IPS-18a (cell line): Measurements from ENCODE around the gene DYNLRB1.

Source experiments
- H3K27ac ChIP-seq: one replicate; pipeline ENCODE4 v1.5.1; 2013; ENCODE audit warnings: low read length
- H3K27me3 ChIP-seq: one replicate; pipeline ENCODE4 v1.6.1; 2013; ENCODE audit warnings: mild to moderate bottlenecking, low read length; ENCODE audit not compliant: control insufficient read depth, insufficient read depth
- H3K36me3 ChIP-seq: one replicate; pipeline ENCODE4 v1.6.1; 2013; ENCODE audit warnings: low read depth, low read length; ENCODE audit not compliant: control insufficient read depth
- H3K4me1 ChIP-seq: one replicate; pipeline ENCODE4 v1.6.1; 2013; ENCODE audit warnings: low read depth, low read length; ENCODE audit not compliant: control insufficient read depth
- H3K4me3 ChIP-seq: one replicate; pipeline ENCODE4 v1.5.1; 2013; ENCODE audit warnings: low read length
- H3K9ac ChIP-seq: one replicate; pipeline ENCODE4 v1.6.1; 2013; ENCODE audit warnings: mild to moderate bottlenecking, low read length, moderate library complexity
- H3K9me3 ChIP-seq: one replicate; pipeline ENCODE4 v1.6.1; 2013; ENCODE audit warnings: low read depth, low read length; ENCODE audit not compliant: control insufficient read depth

DYNLRB1 gene

GRCh38 chr20:34577061-34577460 lies 60.8 kb downstream of the DYNLRB1 start:
- Histone ChIP-seq H3K27ac (no peak overlapping the region), H3K4me3 (no peak overlapping the region), H3K9ac (no peak overlapping the region), H3K9me3 (no peaks in the 10 kb centered on the region), H3K27me3 (no peaks in the 10 kb centered on the region), H3K36me3 (peaks cover 6% of the 10 kb centered on the region), H3K4me1 (no peaks in the 10 kb centered on the region)

GRCh38 chr20:34578025-34578424 lies 61.8 kb downstream of the DYNLRB1 start:
- H3K4me1 ChIP-seq = no peaks in the 10 kb centered on the region

GRCh38 chr20:34578521-34578920 lies 62.3 kb downstream of the DYNLRB1 start:
- H3K27ac ChIP-seq = no peak overlapping the region
- peaks cover 6% of the 10 kb centered on the region for H3K36me3 ChIP-seq
- no peak overlapping the region for H3K9ac ChIP-seq

More at GRCh38 chr20:34578025-34578424, 61.8 kb downstream of the DYNLRB1 start:
- no peak overlapping the region for H3K9ac ChIP-seq
- no peaks in the 10 kb centered on the region for H3K9me3 ChIP-seq
- no peak overlapping the region for H3K4me3 ChIP-seq
- no peaks in the 10 kb centered on the region for H3K27me3 ChIP-seq
- no peak overlapping the region for H3K27ac ChIP-seq
- peaks cover 6% of the 10 kb centered on the region for H3K36me3 ChIP-seq

GRCh38 chr20:34579191-34579978 lies 63.2 kb downstream of the DYNLRB1 start:
- Histone ChIP-seq H3K36me3 (peaks cover 11% of the 10 kb centered on the region), H3K9ac (no peak overlapping the region), H3K9me3 (no peaks in the 10 kb centered on the region), H3K4me1 (no peaks in the 10 kb centered on the region), H3K4me3 (no peak overlapping the region), H3K27me3 (no peaks in the 10 kb centered on the region), H3K27ac (no peak overlapping the region)

More at GRCh38 chr20:34578521-34578920, 62.3 kb downstream of the DYNLRB1 start:
- H3K9me3 ChIP-seq = no peaks in the 10 kb centered on the region
- H3K4me1 ChIP-seq = no peaks in the 10 kb centered on the region
- no peaks in the 10 kb centered on the region for H3K27me3 ChIP-seq
- H3K4me3 ChIP-seq = no peak overlapping the region

- Histone ChIP-seq H3K4me1 (no peaks in the 10 kb centered on the region), H3K4me3 (no peak overlapping the region), H3K9ac (no peak overlapping the region), H3K9me3 (no peaks in the 10 kb centered on the region), H3K27ac (no peak overlapping the region), H3K36me3 (peaks cover 8% of the 10 kb centered on the region), H3K27me3 (no peaks in the 10 kb centered on the region)
Measured at GRCh38 chr20:34579979-34580940, 64.0 kb downstream of the DYNLRB1 start.

- Histone ChIP-seq H3K9ac (no peak overlapping the region), H3K4me1 (no peaks in the 10 kb centered on the region), H3K27me3 (no peaks in the 10 kb centered on the region), H3K4me3 (no peak overlapping the region), H3K27ac (no peak overlapping the region), H3K36me3 (peaks cover 8% of the 10 kb centered on the region), H3K9me3 (no peaks in the 10 kb centered on the region)
Measured at GRCh38 chr20:34581341-34582184, 65.3 kb downstream of the DYNLRB1 start.

GRCh38 chr20:34582221-34582620 lies 66.0 kb downstream of the DYNLRB1 start:
- Histone ChIP-seq H3K27me3 (no peaks in the 10 kb centered on the region), H3K27ac (no peak overlapping the region), H3K4me3 (no peak overlapping the region), H3K9me3 (no peaks in the 10 kb centered on the region), H3K9ac (no peak overlapping the region), H3K4me1 (no peaks in the 10 kb centered on the region), H3K36me3 (peaks cover 8% of the 10 kb centered on the region)

- H3K27ac ChIP-seq = no peak overlapping the region
- H3K27me3 ChIP-seq = no peaks in the 10 kb centered on the region
- H3K4me1 ChIP-seq = no peaks in the 10 kb centered on the region
- no peaks in the 10 kb centered on the region for H3K9me3 ChIP-seq
- no peak overlapping the region for H3K9ac ChIP-seq
- H3K4me3 ChIP-seq = no peak overlapping the region
- peaks cover 8% of the 10 kb centered on the region for H3K36me3 ChIP-seq
Measured at GRCh38 chr20:34582911-34583310, 66.7 kb downstream of the DYNLRB1 start.

GRCh38 chr20:34583544-34583943 lies 67.3 kb downstream of the DYNLRB1 start:
- no peaks in the 10 kb centered on the region for H3K4me1 ChIP-seq
- H3K9ac ChIP-seq = no peak overlapping the region
- H3K9me3 ChIP-seq = no peaks in the 10 kb centered on the region
- H3K27ac ChIP-seq = no peak overlapping the region
- H3K4me3 ChIP-seq = no peak overlapping the region
- peaks cover 8% of the 10 kb centered on the region for H3K36me3 ChIP-seq
- no peaks in the 10 kb centered on the region for H3K27me3 ChIP-seq

GRCh38 chr20:34585019-34585418 lies 68.8 kb downstream of the DYNLRB1 start:
- Histone ChIP-seq H3K9me3 (no peaks in the 10 kb centered on the region), H3K9ac (no peak overlapping the region), H3K4me1 (no peaks in the 10 kb centered on the region), H3K36me3 (peaks cover 8% of the 10 kb centered on the region), H3K27me3 (no peaks in the 10 kb centered on the region), H3K4me3 (no peak overlapping the region), H3K27ac (no peak overlapping the region)
